ENCODE measurements around the gene HDHD5. TPM values are rescaled to one million over a fixed set of nuclear protein-coding genes. Genes with fewer than 3 reads are reported as not detected.

The HDHD5 gene
- total RNA-seq, 4 donors from 2014 or later, result 21.6 to 37.8 (median 25.8) TPM

DNA sequence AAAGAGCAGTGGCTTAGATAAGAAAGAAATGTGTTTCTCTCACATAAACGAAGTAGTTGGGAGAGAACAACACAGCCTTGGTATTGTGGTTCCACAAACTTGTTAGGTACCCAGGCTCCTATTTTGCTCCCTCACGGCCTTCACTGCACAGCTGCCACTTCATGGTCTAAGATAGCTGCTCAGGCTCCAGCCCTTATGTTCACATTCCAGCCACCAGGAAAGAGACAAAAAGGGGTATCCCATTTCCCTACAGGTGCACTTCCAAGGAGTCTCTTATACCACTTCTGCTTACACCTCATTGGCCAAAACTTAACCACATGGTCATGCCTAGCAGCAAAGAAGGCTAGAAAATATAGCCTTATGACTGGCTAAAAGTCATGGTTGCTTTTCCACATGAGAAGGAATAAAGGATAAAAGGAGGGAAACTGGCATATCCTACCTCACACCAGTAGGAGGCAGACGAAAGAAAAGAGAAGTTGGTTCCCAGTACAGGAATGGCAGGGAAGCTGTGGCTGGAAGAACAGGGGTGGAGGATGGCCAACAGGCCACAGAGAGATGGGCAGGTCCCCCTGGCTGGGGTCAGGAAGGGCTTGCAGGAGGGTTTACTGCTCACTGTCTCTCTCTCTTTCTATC lies 5.4 kb upstream of the HDHD5 start:
- no peak for DNase-seq
- Histone ChIP-seq H3K27me3 (no peaks in the 10 kb centered on the region), H3K4me1 (peaks cover 6 to 7% of the 10 kb centered on the region in 2 donors), H3K9me3 (no peaks in the 10 kb centered on the region), H3K36me3 (no peaks in the 10 kb centered on the region), H3K4me3 (replicated peaks in 1 of 3) (no peak overlapping the region), H3K27ac (no peak overlapping the region)
- WGBS, 2 donors, result 90 to 95% methylated on average over 3 of the region's 3 CpGs
- intact Hi-C loops (cut with DNase I), result loop anchor here (5.0 kb wide), 1 partner anchor 87 kb away; no protein-coding TSS in a partner anchor
- TF ChIP-seq CTCF (IDR thresholded peaks at IDR 0.05) (no peak), POLR2A (IDR thresholded peaks at IDR 0.05) (no peak)

DNA sequence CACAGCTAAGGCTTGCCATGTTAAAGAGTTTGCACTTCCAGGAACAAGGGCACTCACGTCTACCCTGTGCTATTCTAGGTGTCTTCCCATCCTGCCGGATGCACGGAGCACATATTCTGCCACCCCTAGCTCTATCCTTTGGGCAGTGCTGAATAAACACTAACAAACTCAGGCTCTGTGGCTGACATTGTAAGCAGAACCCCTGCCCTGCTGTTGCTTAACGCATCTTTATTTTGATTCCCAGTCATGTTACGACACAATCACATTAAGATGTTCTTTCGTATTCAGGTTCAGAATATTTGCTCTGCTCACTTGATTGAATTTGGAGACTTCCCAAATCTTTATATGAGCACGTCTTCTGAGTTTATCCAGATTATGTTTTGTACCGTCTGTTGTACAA lies 3.7 kb upstream of the HDHD5 start:
- Histone ChIP-seq H3K27ac (no peak overlapping the region), H3K36me3 (no peaks in the 10 kb centered on the region), H3K9me3 (no peaks in the 10 kb centered on the region), H3K4me3 (replicated peaks in 1 of 3) (no peak overlapping the region), H3K4me1 (peaks cover 13% of the 10 kb centered on the region in 2 donors), H3K27me3 (no peaks in the 10 kb centered on the region)
- no peak for DNase-seq
- TF ChIP-seq POLR2A (IDR thresholded peaks at IDR 0.05) (no peak), CTCF (IDR thresholded peaks at IDR 0.05) (no peak)
- intact Hi-C loops (cut with DNase I), result no loop called here
- 68 to 84% methylated on average over 8 of the region's 8 CpGs for WGBS, 2 donors

DNA sequence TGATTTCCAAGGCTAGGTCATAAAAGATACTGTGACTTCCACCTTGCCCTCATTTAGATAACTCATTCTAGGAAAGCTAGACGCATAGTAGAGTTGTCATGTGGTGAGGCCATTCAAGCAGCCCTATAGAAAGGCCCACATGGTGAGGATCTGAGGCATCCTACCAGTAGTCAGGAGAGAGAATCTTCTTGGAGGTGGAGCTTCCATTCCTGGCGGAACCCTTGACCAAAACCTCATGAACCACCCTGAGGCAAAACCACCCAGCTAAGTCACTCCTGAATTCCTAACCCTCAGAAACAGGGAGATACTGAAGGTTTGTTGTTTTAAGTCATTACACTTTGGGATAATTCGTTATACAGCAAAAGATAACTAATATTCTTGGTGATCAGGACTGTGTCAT lies 2.9 kb upstream of the HDHD5 start:
- DNase-seq, result no peak
- H3K4me1 ChIP-seq, result peaks cover 15 to 20% of the 10 kb centered on the region in 2 donors
- H3K9me3 ChIP-seq, result no peaks in the 10 kb centered on the region
- H3K4me3 ChIP-seq (replicated peaks in 1 of 3), result no peak overlapping the region
- H3K27ac ChIP-seq, result no peak overlapping the region
- TF ChIP-seq POLR2A (IDR thresholded peaks at IDR 0.05) (no peak), CTCF (IDR thresholded peaks at IDR 0.05) (no peak)
- intact Hi-C loops (cut with DNase I), result no loop called here
- 94 to 100% methylated on average over 3 of the region's 3 CpGs for WGBS, 2 donors
- no peaks in the 10 kb centered on the region for H3K27me3 ChIP-seq
- H3K36me3 ChIP-seq, result no peaks in the 10 kb centered on the region

GRCh38 chr22:17159504-17159951 lies 451 bp upstream of the HDHD5 start:
- no peak for TF ChIP-seq CTCF (IDR thresholded peaks at IDR 0.05)
- TF ChIP-seq POLR2A (IDR thresholded peaks at IDR 0.05), result no peak
- 2 to 7% methylated on average over 20 to 32 of the region's 35 CpGs for WGBS, 2 donors
- Histone ChIP-seq H3K4me3 (replicated peaks in 1 of 3) (peak overlapping the region; percentile 63 to 97 (median 79)), H3K36me3 (no peaks in the 10 kb centered on the region), H3K27ac (peak overlapping the region; percentile 35 to 87 (median 76)), H3K9me3 (no peaks in the 10 kb centered on the region), H3K27me3 (no peaks in the 10 kb centered on the region), H3K4me1 (peaks cover 15 to 20% of the 10 kb centered on the region in 2 donors)
- intact Hi-C loops (cut with DNase I), result no loop called here
- DNase-seq, result peak; percentile 49 to 59

- 46 to 48% methylated on average over 17 of the region's 17 CpGs for WGBS, 2 donors
- H3K4me1 ChIP-seq, result peaks cover 15 to 20% of the 10 kb centered on the region in 2 donors
- intact Hi-C loops (cut with DNase I), result no loop called here
These were observed 905 bp downstream of the HDHD5 start for GRCh38 chr22:17158176-17158567.

More at GRCh38 chr22:17158176-17158567, 905 bp downstream of the HDHD5 start:
- H3K9me3 ChIP-seq, result no peaks in the 10 kb centered on the region
- DNase-seq, result no peak
- no peaks in the 10 kb centered on the region for H3K27me3 ChIP-seq
- TF ChIP-seq CTCF (IDR thresholded peaks at IDR 0.05), result no peak
- no peak for TF ChIP-seq POLR2A (IDR thresholded peaks at IDR 0.05)
- H3K36me3 ChIP-seq, result no peaks in the 10 kb centered on the region
- H3K27ac ChIP-seq, result peak overlapping the region; percentile 52 to 87 (median 76)
- H3K4me3 ChIP-seq (replicated peaks in 1 of 3), result peak overlapping the region in 2 of 3 donors; percentile 63 to 79

Measured in thyroid gland (tissue), 4 donors.